Renal cortex interstitium (tissue), 11 donors: ENCODE measurements around the gene PIWIL4. TPM values are rescaled to one million over a fixed set of nuclear protein-coding genes. Genes with fewer than 3 reads are reported as not detected.
"Not testable (repeated sequence)": the region's sequence is repeated elsewhere in the genome, so short reads cannot be mapped to it uniquely, and the experiment has no call there.

ENCODE experiments used
- DNase-seq, 11 donors: peaks; one replicate each; pipeline ENCODE4 v3.0.0-alpha.2; 2013; ENCODE audit warnings: low read depth in 9 of 11, low spot score in 4 of 11; ENCODE audit errors: extremely low read depth in 1 of 11
- polyA plus RNA-seq, 3 donors: library from polyadenylated mRNA; unstranded; fragments of 120-200 nt; gene quantifications; one replicate each; pipeline ENCODE4 v1.2.1, GENCODE V29; 2013; ENCODE audit not compliant: insufficient read length in 3 of 3

Gene PIWIL4
- polyA plus RNA-seq, 3 donors: 2.5 to 4.4 (median 3.8) TPM

- DNase-seq: peak; percentile 58 to 83 (median 73)
These were observed 56.1 kb downstream of the PIWIL4 start for GRCh38 chr11:94623120-94623735.

- not testable (repeated sequence) for DNase-seq
These were observed 58.3 kb downstream of the PIWIL4 start for GRCh38 chr11:94625422-94625821.

- DNase-seq: not testable (repeated sequence)
These were observed 59.9 kb downstream of the PIWIL4 start for GRCh38 chr11:94627003-94627560.

- no peak for DNase-seq
These were observed 62.6 kb downstream of the PIWIL4 start for GRCh38 chr11:94629741-94630140.

GRCh38 chr11:94630221-94630620 is 63.1 kb downstream of the PIWIL4 start:
- no peak for DNase-seq

GRCh38 chr11:94632356-94632755 is 65.2 kb downstream of the PIWIL4 start:
- DNase-seq: no peak

GRCh38 chr11:94635072-94635471 is 67.9 kb downstream of the PIWIL4 start:
- DNase-seq: no peak

- no peak for DNase-seq
These were observed 69.3 kb downstream of the PIWIL4 start for GRCh38 chr11:94636388-94636949.

GRCh38 chr11:94638301-94638901 is 71.2 kb downstream of the PIWIL4 start:
- DNase-seq: no peak

- DNase-seq: no peak
These were observed 71.8 kb downstream of the PIWIL4 start for GRCh38 chr11:94638902-94639373.

- DNase-seq: no peak
These were observed 72.9 kb downstream of the PIWIL4 start for GRCh38 chr11:94639901-94640721.

GRCh38 chr11:94641167-94641761 is 74.1 kb downstream of the PIWIL4 start:
- no peak for DNase-seq

- DNase-seq: not testable (repeated sequence)
These were observed 76.0 kb downstream of the PIWIL4 start for GRCh38 chr11:94643186-94643585.

- no peak for DNase-seq
These were observed 80.8 kb downstream of the PIWIL4 start for GRCh38 chr11:94647926-94648325.

GRCh38 chr11:94648789-94649188 is 81.6 kb downstream of the PIWIL4 start:
- DNase-seq: no peak

- DNase-seq: no peak
These were observed 82.1 kb downstream of the PIWIL4 start for GRCh38 chr11:94649254-94649653.

- DNase-seq: no peak
These were observed 82.9 kb downstream of the PIWIL4 start for GRCh38 chr11:94649964-94650623.

GRCh38 chr11:94650756-94651155 is 83.6 kb downstream of the PIWIL4 start:
- peak in 1 of 11 donors; percentile 30 for DNase-seq
